H9 (cell line): ENCODE data around the gene MED25. TPM values are rescaled to one million over a fixed set of nuclear protein-coding genes. Genes with fewer than 3 reads are reported as not detected.

ENCODE experiments used
- DNase-seq: peaks from one replicate; pipeline ENCODE4 v3.0.0-alpha.2; 2017
- H2AFZ ChIP-seq: one replicate; pipeline ENCODE4 v1.6.1; 2013; ENCODE audit warnings: mild to moderate bottlenecking, low read length, control low read depth, moderate library complexity
- H2AK5ac ChIP-seq: 2 replicates; pipeline ENCODE4 v1.6.1; 2013; ENCODE audit warnings: low read length, control low read depth, mixed read lengths; ENCODE audit not compliant: insufficient read length
- H2BK120ac ChIP-seq: one replicate; pipeline ENCODE4 v1.6.1; 2013; ENCODE audit warnings: low read depth, mild to moderate bottlenecking, low read length, control low read depth, inconsistent platforms; ENCODE audit not compliant: poor library complexity, severe bottlenecking
- H2BK12ac ChIP-seq: 2 replicates; pipeline ENCODE4 v1.6.1; 2013; ENCODE audit warnings: low read length, control low read depth, mixed read lengths, low read depth; ENCODE audit not compliant: insufficient read length
- H2BK15ac ChIP-seq: 2 replicates; pipeline ENCODE4 v1.6.1; 2013; ENCODE audit warnings: low read depth, low read length, control low read depth
- H2BK20ac ChIP-seq: one replicate; pipeline ENCODE4 v1.6.1; 2013; ENCODE audit warnings: low read depth, mild to moderate bottlenecking, low read length, control low read depth, inconsistent platforms; ENCODE audit not compliant: poor library complexity, severe bottlenecking
- H2BK5ac ChIP-seq: 2 replicates; pipeline ENCODE4 v1.6.1; 2013; ENCODE audit warnings: low read length, control low read depth, mixed read lengths; ENCODE audit not compliant: insufficient read length
- H3K14ac ChIP-seq: 2 replicates; pipeline ENCODE4 v1.6.1; 2013; ENCODE audit warnings: low read length, control low read depth; ENCODE audit not compliant: insufficient read depth
- H3K18ac ChIP-seq: 2 replicates; pipeline ENCODE4 v1.6.1; 2013; ENCODE audit warnings: low read depth, mild to moderate bottlenecking, mixed read lengths, low read length, control low read depth; ENCODE audit not compliant: insufficient read length
- H3K23ac ChIP-seq: 2 replicates; pipeline ENCODE4 v1.6.1; 2013; ENCODE audit warnings: low read length, control low read depth, mixed read lengths, low read depth; ENCODE audit not compliant: insufficient read length
- H3K23me2 ChIP-seq: 2 replicates; pipeline ENCODE4 v1.6.1; 2013; ENCODE audit warnings: low read depth, mild to moderate bottlenecking, mixed read lengths, low read length, control low read depth; ENCODE audit not compliant: insufficient read length, poor library complexity, severe bottlenecking
- H3K27ac ChIP-seq: 2 replicates; pipeline ENCODE4 v1.5.1; 2013; ENCODE audit warnings: low read length, control low read depth, mixed read lengths, low read depth; ENCODE audit not compliant: insufficient read length
- H3K27me3 ChIP-seq: 2 replicates; pipeline ENCODE4 v1.6.1; 2013; ENCODE audit warnings: low read length, control low read depth, inconsistent platforms; ENCODE audit not compliant: insufficient read depth
- H3K4ac ChIP-seq: 2 replicates; pipeline ENCODE4 v1.6.1; 2013; ENCODE audit warnings: low read depth, mild to moderate bottlenecking, control low read depth, inconsistent platforms, low read length, moderate library complexity
- H3K4me1 ChIP-seq: 2 replicates; pipeline ENCODE4 v1.6.1; 2013; ENCODE audit warnings: low read length, control low read depth, inconsistent platforms; ENCODE audit not compliant: insufficient read depth
- H3K4me2 ChIP-seq: 2 replicates; pipeline ENCODE4 v1.6.1; 2013; ENCODE audit warnings: low read length, control low read depth, mixed read lengths; ENCODE audit not compliant: insufficient read length, insufficient read depth
- H3K56ac ChIP-seq: 2 replicates; pipeline ENCODE4 v1.6.1; 2013; ENCODE audit warnings: low read depth, mild to moderate bottlenecking, mixed read lengths, low read length, control low read depth; ENCODE audit not compliant: insufficient read length
- H3K79me1 ChIP-seq: 2 replicates; pipeline ENCODE4 v1.6.1; 2013; ENCODE audit warnings: low read depth, mild to moderate bottlenecking, moderate library complexity, low read length, control low read depth, inconsistent platforms; ENCODE audit not compliant: insufficient read depth, poor library complexity, severe bottlenecking
- H3K79me2 ChIP-seq: 2 replicates; pipeline ENCODE4 v1.6.1; 2013; ENCODE audit warnings: low read length, control low read depth, inconsistent platforms; ENCODE audit not compliant: insufficient read depth
- H3K9ac ChIP-seq: 2 replicates; pipeline ENCODE4 v1.6.1; 2013; ENCODE audit warnings: low read length, control low read depth, mixed read lengths; ENCODE audit not compliant: insufficient read length; ENCODE audit errors: extremely low read depth
- H3K9me3 ChIP-seq: one replicate; pipeline ENCODE4 v1.6.1; 2013; ENCODE audit warnings: low read depth, low read length, inconsistent platforms; ENCODE audit not compliant: control insufficient read depth
- H3T11ph ChIP-seq: one replicate; pipeline ENCODE4 v1.6.1; 2013; ENCODE audit warnings: mild to moderate bottlenecking, low read length, control low read depth, inconsistent platforms
- H4K20me1 ChIP-seq: one replicate; pipeline ENCODE4 v1.6.1; 2013; ENCODE audit not compliant: control insufficient read depth, insufficient read length, insufficient read depth
- H4K5ac ChIP-seq: 2 replicates; pipeline ENCODE4 v1.6.1; 2013; ENCODE audit warnings: low read depth, mild to moderate bottlenecking, mixed read lengths, low read length, control low read depth; ENCODE audit not compliant: insufficient read length
- H4K8ac ChIP-seq: replicated peaks from 2 replicates; pipeline ENCODE4 v1.6.1; 2013; ENCODE audit warnings: low read length, control low read depth, mixed read lengths, low read depth; ENCODE audit not compliant: insufficient read length
- H4K91ac ChIP-seq: 2 replicates; pipeline ENCODE4 v1.6.1; 2013; ENCODE audit warnings: low read depth, mild to moderate bottlenecking, moderate library complexity, mixed read lengths, low read length, control low read depth; ENCODE audit not compliant: insufficient read length
- H3K27ac Mint-ChIP-seq, 3 experiments: 2 replicates in 2 of 3; 3 replicates in 1 of 3; pipeline ENCODE4 v1.8.0; 2020 to 2021; ENCODE audit warnings: mixed read lengths in 3 of 3, mild to moderate bottlenecking in 1 of 3, moderate library complexity in 1 of 3
- H3K27me3 Mint-ChIP-seq: 2 replicates; pipeline ENCODE4 v1.8.0; 2021; ENCODE audit warnings: low read depth, mild to moderate bottlenecking, moderate library complexity, mixed read lengths
- H3K36me3 Mint-ChIP-seq, 3 experiments: 2 replicates in 2 of 3; 3 replicates in 1 of 3; pipeline ENCODE4 v1.8.0; 2020 to 2021; ENCODE audit warnings: low read depth in 3 of 3, mixed read lengths in 3 of 3; ENCODE audit not compliant: insufficient read depth in 1 of 3
- H3K4me1 Mint-ChIP-seq, 2 experiments: 2 replicates each; pipeline ENCODE4 v1.8.0; 2020; ENCODE audit warnings: mixed read lengths in 2 of 2
- H3K4me3 Mint-ChIP-seq, 2 experiments: 2 replicates in 1 of 2; 3 replicates in 1 of 2; pipeline ENCODE4 v1.8.0; 2020 to 2021; ENCODE audit warnings: mild to moderate bottlenecking in 2 of 2, mixed read lengths in 2 of 2, moderate library complexity in 1 of 2
- H3K9me3 Mint-ChIP-seq, 2 experiments: 2 replicates in 1 of 2; 3 replicates in 1 of 2; pipeline ENCODE4 v1.8.0; 2020; ENCODE audit warnings: mild to moderate bottlenecking in 2 of 2, mixed read lengths in 2 of 2, moderate library complexity in 1 of 2
- CTCF ChIP-seq: fragments of 200-600 bp; sonication (generic); conservative IDR thresholded peaks from 3 replicates; pipeline ENCODE4 v1.8.0; 2021; ENCODE audit warnings: antibody characterized with exemption, mild to moderate bottlenecking
- WGBS: extraction: QIAGEN DNeasy Blood & Tissue Kit; methylation state at CpG from one replicate; pipeline ENCODE4 v1.1.7; 2013; ENCODE audit warnings: missing lambda C conversion rate, low lambda C conversion rate, mixed read lengths; ENCODE audit not compliant: insufficient read length; ENCODE audit errors: extremely low coverage; 5-methylcytosine and 5-hydroxymethylcytosine counted together
- total RNA-seq: library from RNA; stranded (reverse); gene quantifications from 2 replicates; pipeline ENCODE4 v1.2.1, GENCODE V29; 2021

Gene MED25
- total RNA-seq, 1 experiment from 2014 or later, result 77.5 TPM

- H4K91ac ChIP-seq, result no peak within 1 kb of the TSS
- H3T11ph ChIP-seq, result no peak within 1 kb of the TSS
- no peak within 1 kb of the TSS for H2BK120ac ChIP-seq
- peaks cover 26 to 37% of the 10 kb centered on the region in 2 experiments for H3K4me1 Mint-ChIP-seq
- H3K4me1 ChIP-seq, result peaks cover 2% of the 10 kb centered on the region; the same call in 1 of the 2 replicates
- no peak within 1 kb of the TSS for H2BK15ac ChIP-seq
- H3K4me2 ChIP-seq, result peak within 1 kb of the TSS; percentile 93
- H3K56ac ChIP-seq, result no peak within 1 kb of the TSS
- no peaks in the 10 kb centered on the region for H3K9me3 ChIP-seq
- no peak within 1 kb of the TSS for H2BK20ac ChIP-seq
- no peak within 1 kb of the TSS for H2BK5ac ChIP-seq
- no peak within 1 kb of the TSS for H3K23ac ChIP-seq
- no peak within 1 kb of the TSS for H2AFZ ChIP-seq
- H3K27me3 Mint-ChIP-seq, result peaks cover 1% of the 10 kb centered on the region; the same call in 1 of the 2 replicates
- H3K14ac ChIP-seq, result peak within 1 kb of the TSS; percentile 90; the same call in 1 of the 2 replicates
- no CpG with 5 or more reads among the region's 65 CpGs for WGBS
- peaks cover 15% of the 10 kb centered on the region for H3K23me2 ChIP-seq
- H3K4ac ChIP-seq, result no peak within 1 kb of the TSS; the same call in 1 of the 2 replicates
- H3K27ac Mint-ChIP-seq, result peak within 1 kb of the TSS; percentile 98 to 100 (median 99)
- no peak for TF ChIP-seq CTCF
- H4K8ac ChIP-seq, result no peak within 1 kb of the TSS
- H3K4me3 Mint-ChIP-seq, result peak within 1 kb of the TSS; percentile 95 to 98; a peak in 4 of 5 replicates
- H3K9ac ChIP-seq, result peak within 1 kb of the TSS; percentile 91
- no peak within 1 kb of the TSS for H4K5ac ChIP-seq
- DNase-seq, result peak; percentile 94
- H3K27me3 ChIP-seq, result no peaks in the 10 kb centered on the region
- peaks cover 5% of the 10 kb centered on the region for H3K79me1 ChIP-seq
- no peaks in the 10 kb centered on the region for H4K20me1 ChIP-seq
- no peak within 1 kb of the TSS for H2AK5ac ChIP-seq
- H3K36me3 Mint-ChIP-seq, result peaks cover 27 to 46% (median 30%) of the 10 kb centered on the region in 3 experiments
- H2BK12ac ChIP-seq, result no peak within 1 kb of the TSS
- peak within 1 kb of the TSS; percentile 92 for H3K18ac ChIP-seq
- H3K27ac ChIP-seq, result peak within 1 kb of the TSS; percentile 40
- peaks cover 0 to 4% of the 10 kb centered on the region in 2 experiments; a peak in 1 of 5 replicates for H3K9me3 Mint-ChIP-seq
- no peaks in the 10 kb centered on the region; the same call in 1 of the 2 replicates for H3K79me2 ChIP-seq
Observed at GRCh38 chr19:49866933-49867782, 49.1 kb downstream of the MED25 start, which contains the start of gene PNKP. Gene PNKP (minus strand): TSS chr19:49867576. CDS start chr19:49867204, 372 bp downstream.
